HTR-8/SVneo (cell line): Measurements from ENCODE around the gene MRPL36.

Source experiments
- DNase-seq: peaks from one replicate; pipeline ENCODE4 v3.0.0; 2011; ENCODE audit warnings: low spot score, mixed read lengths; ENCODE audit not compliant: insufficient read length
- FAIRE-seq: peaks from 2 replicates; lab custom pipeline; 2011; peaks lifted over from hg19 to GRCh38; lab: Jason Lieb, UNC

The MRPL36 gene

GRCh38 chr5:1786621-1787471 lies 12.8 kb downstream of the MRPL36 start:
- DNase-seq (no peak), FAIRE-seq (no peak)

DNA sequence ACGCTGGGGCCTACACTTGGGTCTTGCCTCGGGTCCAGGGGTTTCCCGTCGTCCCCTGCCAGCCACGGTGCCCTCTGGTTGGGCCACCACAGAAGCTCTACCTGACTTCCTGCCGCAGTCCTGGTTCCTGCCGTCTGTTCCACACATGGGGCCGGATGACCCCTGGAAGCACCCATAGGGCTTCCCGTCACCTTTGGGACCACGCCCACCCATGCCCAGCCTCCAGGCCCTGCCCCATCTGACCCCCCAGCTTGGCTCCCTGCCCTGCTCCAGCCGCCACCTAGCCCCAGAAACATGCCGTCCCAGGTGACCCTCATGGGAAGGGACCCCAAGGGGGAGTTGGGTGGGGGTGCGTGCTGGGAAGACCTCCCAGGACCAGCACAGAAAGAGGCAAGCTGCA lies 13.7 kb downstream of the MRPL36 start:
- FAIRE-seq (no peak), DNase-seq (no peak)

- DNase-seq, result no peak
- no peak for FAIRE-seq
These were observed 14.6 kb downstream of the MRPL36 start for GRCh38 chr5:1785062-1785461.

- no peak for FAIRE-seq
- no peak for DNase-seq
These were observed 15.2 kb downstream of the MRPL36 start for GRCh38 chr5:1784197-1785050.

GRCh38 chr5:1783216-1783554 lies 16.5 kb downstream of the MRPL36 start:
- DNase-seq (no peak), FAIRE-seq (no peak)

GRCh38 chr5:1782385-1783215 lies 17.0 kb downstream of the MRPL36 start:
- DNase-seq, result no peak
- FAIRE-seq, result peak; percentile 97

DNA sequence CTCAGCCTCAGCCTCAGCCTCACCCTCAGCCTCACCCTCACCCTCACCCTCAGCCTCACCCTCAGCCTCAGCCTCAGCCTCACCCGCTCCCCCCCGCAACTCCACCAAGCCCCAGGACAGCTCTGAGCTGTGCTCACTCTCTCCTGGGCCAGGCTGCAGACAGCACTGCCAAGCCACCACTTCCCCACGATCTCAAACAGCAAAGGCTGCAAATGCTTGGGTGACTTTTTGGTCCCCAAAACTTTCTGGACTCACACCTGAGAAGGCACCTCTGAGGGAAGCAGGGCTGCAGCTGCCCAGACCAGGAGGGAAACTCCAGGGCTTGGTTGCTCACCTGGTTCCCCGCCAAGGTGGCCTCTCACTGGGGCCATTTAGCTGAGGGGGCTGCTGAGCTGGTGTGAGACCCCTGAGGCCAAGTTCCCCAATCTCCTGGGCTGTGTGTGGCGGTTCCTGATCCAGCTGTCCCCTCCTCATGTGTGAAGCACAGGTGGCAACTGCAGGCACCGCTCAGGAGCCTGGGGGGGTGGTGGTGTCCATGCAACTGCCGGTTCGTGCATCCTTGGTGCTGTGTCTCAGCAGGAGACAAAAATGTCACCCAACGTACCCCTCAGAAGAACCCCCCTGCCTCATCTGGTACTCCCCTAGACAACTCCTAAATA lies 17.8 kb downstream of the MRPL36 start:
- DNase-seq, result no peak
- no peak for FAIRE-seq

- FAIRE-seq (no peak), DNase-seq (no peak)
These were observed 18.5 kb downstream of the MRPL36 start for GRCh38 chr5:1781107-1781506.

DNA sequence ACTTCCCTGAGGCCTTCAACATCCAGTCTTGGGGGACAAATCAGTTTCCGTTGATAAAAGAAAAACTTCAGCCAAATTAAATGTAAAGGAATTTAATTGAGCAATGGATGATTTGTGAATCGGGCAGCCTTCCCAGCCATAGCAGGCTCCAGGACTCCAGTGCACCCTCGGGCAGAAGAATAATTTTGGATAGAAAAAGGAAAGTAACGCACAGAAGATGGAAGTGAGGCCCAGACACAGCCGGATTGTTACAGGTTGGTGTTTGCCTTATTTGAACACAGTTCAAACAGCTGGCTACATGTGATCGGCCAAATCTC lies 19.1 kb downstream of the MRPL36 start:
- FAIRE-seq (no peak), DNase-seq (no peak)

DNA sequence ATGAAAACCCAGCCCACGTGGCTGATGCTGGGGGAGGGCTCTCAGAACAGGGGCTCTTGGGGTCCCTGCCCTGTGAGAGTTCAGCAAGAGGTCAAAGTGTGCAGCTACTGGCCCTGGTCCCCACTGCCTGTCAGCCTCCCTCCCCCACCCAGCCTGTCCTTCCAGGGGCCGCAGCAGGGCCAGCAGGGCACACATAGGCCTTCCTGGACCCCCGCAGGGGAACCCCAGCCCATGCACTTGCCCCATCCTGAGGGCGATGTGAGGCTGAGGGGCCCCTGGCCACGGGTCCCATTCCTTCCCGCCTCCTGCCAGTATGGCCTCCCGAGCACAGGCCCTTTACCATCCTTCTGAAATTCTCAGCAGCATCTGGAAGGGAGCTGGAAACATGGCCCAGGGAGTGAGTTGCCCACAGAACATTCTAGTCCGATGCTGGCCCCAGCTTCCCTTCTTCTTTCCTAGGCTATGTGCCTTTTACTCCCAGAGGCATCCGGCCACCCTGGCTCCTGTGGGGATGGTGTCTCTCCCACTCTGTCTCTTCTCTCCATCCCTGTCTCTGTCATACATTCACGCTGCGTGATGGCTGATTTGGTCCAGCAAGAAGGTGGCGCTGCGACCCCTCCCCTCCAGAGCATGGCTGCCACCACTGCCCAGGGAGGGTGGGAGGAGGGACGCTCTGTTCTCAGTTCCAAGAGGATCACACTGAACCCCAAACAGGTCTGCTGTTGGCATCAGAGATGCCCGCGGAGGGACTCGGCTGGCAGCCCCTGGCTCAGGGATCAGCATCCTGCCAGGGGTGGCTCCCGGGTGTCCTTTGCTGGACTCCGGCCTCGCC lies 19.6 kb downstream of the MRPL36 start:
- no peak for DNase-seq
- FAIRE-seq, result no peak

DNA sequence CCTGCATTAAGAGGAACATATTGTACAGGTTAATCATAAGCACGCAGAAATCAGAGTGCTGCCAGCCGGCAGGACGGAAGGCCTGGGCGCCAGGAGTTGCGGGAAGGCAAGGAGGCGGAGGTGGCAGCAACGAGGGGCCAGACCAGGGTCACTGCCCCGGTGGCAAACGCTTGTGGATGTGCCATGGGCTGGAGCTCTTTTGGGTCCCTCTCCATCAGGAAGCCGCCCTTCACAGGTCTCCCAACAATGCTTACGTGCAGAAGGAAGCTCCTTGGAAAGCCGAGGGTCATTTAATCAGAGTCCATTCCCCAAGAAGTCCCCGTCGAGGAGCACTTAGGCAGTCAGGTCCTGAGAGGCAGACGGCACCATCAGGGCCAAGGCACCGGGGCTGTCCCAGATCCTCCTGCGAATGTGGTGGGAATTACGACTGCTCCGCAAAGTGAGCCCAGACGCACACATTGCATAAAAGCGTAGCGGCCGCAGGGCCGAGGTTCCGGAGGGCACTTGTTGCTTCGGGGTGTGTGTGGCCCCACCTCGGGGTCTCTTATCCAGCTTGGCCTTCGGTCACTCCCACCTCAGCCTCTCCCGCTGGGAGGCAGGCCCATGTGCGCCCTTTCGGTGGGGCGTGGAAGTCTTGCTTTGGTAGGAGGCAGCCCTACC lies 20.5 kb downstream of the MRPL36 start:
- FAIRE-seq (no peak), DNase-seq (no peak)

DNA sequence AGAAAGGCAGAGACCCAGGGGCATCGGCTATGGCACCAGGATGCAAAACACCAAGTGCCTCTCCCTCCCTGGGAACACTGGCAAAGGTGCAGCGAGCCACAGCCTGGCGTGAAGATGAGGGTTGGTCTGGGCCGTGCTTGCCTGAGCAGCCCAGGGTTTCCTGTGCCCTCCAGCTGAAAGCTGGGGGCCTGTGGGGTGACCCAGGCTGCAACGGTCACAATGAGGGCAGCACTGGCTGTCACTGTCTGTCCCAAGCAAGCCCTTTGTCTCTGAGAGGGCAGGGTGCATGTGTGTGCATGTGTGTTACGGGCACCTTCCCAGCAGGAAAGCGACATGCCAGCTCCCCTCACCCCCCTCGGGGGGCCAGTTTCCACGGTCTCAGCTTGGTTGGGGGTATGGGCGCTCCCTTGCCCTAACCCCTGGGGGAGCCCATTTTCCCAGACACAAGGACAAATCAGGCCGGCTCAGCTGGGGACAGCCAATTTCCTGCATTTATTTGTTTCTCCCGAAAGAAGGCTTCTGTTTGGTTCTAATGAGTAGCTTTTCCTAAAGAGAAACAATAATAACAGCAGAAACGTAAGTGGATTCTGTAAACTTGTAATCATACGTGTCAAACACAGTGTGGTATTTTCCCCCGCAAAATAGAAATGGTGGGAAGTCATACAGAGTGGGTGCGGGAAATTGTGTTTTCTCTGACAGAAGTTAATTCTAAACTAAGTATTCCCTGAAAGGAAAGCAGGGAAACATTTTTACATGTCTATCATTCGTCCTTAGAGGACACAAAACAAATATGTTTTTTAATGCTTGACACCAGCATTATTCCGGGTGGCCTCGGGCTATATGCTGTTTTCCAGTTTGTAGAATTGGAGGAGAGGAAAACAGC lies 21.3 kb downstream of the MRPL36 start:
- DNase-seq, result no peak
- no peak for FAIRE-seq

GRCh38 chr5:1777281-1778137 lies 22.1 kb downstream of the MRPL36 start:
- DNase-seq, result no peak
- no peak for FAIRE-seq

GRCh38 chr5:1776831-1777230 lies 22.8 kb downstream of the MRPL36 start:
- no peak for DNase-seq
- FAIRE-seq, result no peak

- DNase-seq, result peak; percentile 77
- FAIRE-seq, result peak; percentile 44
These were observed 27.0 kb downstream of the MRPL36 start for GRCh38 chr5:1772634-1773033.

- no peak for DNase-seq
- FAIRE-seq, result no peak
These were observed 28.2 kb downstream of the MRPL36 start for GRCh38 chr5:1771149-1772065.
